GM12874 (cell line): ENCODE data around the gene TM9SF2.

Source experiments
- CTCF ChIP-seq: IDR thresholded peaks from 2 replicates; pipeline ENCODE4 v1.5.1; 2011; ENCODE audit warnings: low read depth, mild to moderate bottlenecking, control low read depth, low read length, moderate library complexity; ENCODE audit not compliant: insufficient read depth

TM9SF2 gene

GRCh38 chr13:99514801-99515200 is 13.5 kb downstream of the TM9SF2 start:
- no peak for TF ChIP-seq CTCF

- TF ChIP-seq CTCF = no peak
These were observed 15.1 kb downstream of the TM9SF2 start for GRCh38 chr13:99516153-99516929.

- no peak for TF ChIP-seq CTCF
These were observed 16.3 kb downstream of the TM9SF2 start for GRCh38 chr13:99517577-99517976.

GRCh38 chr13:99517984-99518383 is 16.7 kb downstream of the TM9SF2 start:
- TF ChIP-seq CTCF = no peak

- TF ChIP-seq CTCF = no peak
These were observed 21.0 kb downstream of the TM9SF2 start for GRCh38 chr13:99522298-99522697.

- TF ChIP-seq CTCF = no peak
These were observed 22.6 kb downstream of the TM9SF2 start for GRCh38 chr13:99523838-99524237.

- no peak for TF ChIP-seq CTCF
These were observed 24.7 kb downstream of the TM9SF2 start for GRCh38 chr13:99525967-99526366.
